SK-N-SH (cell line): ENCODE results near the gene SNX21.

Source experiments
- GABPA ChIP-seq: IDR thresholded peaks from 2 replicates; pipeline ENCODE4 v1.4.0; 2012; ENCODE audit warnings: low read depth, mild to moderate bottlenecking
- TF ChIP-seq, protein P1 (sequence below): IDR thresholded peaks from 2 replicates; pipeline ENCODE4 v1.4.0; 2012; ENCODE audit warnings: low read depth, borderline replicate concordance
- TF ChIP-seq, protein P2 (sequence below): fragments of 200-600 bp; sonication (generic); IDR thresholded peaks from 2 replicates; pipeline ENCODE4 v1.6.1; 2017; ENCODE audit warnings: antibody characterized with exemption, mild to moderate bottlenecking, moderate library complexity

GRCh38 chr20:45826381-45827019 lies 7.1 kb upstream of the SNX21 start:
- TF ChIP-seq, protein P1, sequence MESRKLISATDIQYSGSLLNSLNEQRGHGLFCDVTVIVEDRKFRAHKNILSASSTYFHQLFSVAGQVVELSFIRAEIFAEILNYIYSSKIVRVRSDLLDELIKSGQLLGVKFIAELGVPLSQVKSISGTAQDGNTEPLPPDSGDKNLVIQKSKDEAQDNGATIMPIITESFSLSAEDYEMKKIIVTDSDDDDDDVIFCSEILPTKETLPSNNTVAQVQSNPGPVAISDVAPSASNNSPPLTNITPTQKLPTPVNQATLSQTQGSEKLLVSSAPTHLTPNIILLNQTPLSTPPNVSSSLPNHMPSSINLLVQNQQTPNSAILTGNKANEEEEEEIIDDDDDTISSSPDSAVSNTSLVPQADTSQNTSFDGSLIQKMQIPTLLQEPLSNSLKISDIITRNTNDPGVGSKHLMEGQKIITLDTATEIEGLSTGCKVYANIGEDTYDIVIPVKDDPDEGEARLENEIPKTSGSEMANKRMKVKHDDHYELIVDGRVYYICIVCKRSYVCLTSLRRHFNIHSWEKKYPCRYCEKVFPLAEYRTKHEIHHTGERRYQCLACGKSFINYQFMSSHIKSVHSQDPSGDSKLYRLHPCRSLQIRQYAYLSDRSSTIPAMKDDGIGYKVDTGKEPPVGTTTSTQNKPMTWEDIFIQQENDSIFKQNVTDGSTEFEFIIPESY: no peak
- TF ChIP-seq, protein P2, sequence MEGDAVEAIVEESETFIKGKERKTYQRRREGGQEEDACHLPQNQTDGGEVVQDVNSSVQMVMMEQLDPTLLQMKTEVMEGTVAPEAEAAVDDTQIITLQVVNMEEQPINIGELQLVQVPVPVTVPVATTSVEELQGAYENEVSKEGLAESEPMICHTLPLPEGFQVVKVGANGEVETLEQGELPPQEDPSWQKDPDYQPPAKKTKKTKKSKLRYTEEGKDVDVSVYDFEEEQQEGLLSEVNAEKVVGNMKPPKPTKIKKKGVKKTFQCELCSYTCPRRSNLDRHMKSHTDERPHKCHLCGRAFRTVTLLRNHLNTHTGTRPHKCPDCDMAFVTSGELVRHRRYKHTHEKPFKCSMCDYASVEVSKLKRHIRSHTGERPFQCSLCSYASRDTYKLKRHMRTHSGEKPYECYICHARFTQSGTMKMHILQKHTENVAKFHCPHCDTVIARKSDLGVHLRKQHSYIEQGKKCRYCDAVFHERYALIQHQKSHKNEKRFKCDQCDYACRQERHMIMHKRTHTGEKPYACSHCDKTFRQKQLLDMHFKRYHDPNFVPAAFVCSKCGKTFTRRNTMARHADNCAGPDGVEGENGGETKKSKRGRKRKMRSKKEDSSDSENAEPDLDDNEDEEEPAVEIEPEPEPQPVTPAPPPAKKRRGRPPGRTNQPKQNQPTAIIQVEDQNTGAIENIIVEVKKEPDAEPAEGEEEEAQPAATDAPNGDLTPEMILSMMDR: no peak
- no peak for TF ChIP-seq GABPA
